HG03460 (cell line): Measurements from ENCODE around the gene DIDO1.

Source experiments
- ATAC-seq: cut with Tn5 transposase; IDR thresholded peaks from one replicate; pipeline ENCODE4 v1.9.1; 2021; ENCODE audit not compliant: unreplicated experiment

DIDO1 gene

GRCh38 chr20:62896526-62896925, 29.8 kb downstream of the DIDO1 start:
- no peak for ATAC-seq

GRCh38 chr20:62895539-62895938, 30.8 kb downstream of the DIDO1 start:
- ATAC-seq: no peak

DNA sequence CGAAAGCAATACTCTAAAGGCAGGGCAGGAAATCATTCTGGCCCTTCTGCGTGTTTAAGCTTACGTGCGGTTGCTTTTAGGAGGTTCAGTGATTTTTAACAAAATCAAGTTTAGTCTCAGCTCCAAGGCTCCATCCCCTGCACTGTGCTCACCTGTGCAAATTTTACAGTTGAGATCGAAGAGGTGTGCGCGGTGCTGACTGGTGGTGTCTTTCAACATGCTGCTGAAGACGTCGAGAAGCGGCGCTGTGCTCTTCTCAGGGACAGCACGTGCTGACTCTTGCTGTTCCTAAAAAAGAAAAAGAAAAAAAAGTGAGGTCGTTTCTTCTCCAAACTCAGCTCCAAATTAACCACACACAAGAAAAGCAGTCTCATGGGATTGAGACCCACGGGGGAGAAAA, 32.0 kb downstream of the DIDO1 start:
- ATAC-seq: no peak

- ATAC-seq: no peak
Observed at GRCh38 chr20:62893700-62894099, 32.6 kb downstream of the DIDO1 start.

DNA sequence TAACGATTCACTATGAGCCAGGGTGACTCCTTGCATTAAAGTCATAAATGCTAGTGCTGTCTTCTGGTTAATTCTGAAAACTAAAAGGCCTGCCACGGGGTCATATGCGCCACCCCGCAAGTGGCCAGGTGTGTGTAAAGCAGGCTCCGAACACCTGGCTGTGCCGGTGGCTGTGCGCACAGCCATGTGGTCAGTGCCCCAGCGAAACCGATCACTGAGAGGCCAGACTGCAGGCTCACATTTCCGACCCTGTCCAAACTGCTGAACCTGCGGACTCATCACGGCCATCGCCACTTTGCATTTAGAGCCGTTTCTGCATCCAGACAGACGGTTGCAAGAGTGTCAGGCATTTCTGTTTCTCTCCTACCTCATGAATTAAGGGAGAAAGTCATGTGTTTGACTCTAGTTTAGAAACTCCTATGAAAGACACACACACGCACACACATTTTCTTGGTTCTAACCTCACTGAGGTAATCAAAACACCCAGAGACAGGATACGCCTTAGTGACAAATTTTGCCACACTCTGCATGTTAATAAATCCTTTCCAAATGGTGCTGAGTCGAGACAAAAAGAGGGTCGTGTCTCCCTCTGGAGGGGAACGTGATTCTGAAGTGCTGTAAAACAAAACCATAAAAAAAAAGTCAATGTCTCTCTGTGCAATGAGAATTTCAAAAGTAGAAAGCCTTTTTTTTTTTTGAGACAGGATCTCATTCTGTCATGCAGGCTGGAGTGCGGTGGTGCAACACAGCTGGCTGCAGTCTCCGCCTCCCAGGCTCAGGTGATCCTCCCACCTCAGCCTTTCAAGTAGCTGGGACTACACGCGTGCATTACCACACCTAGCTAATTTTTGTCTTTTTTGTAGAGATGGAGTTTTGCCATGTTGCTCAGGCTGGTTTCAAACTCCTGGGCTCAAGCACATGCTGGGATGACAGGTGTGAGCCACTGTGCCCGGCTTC, 33.7 kb downstream of the DIDO1 start:
- ATAC-seq: no peak

GRCh38 chr20:62891111-62891510, 35.2 kb downstream of the DIDO1 start:
- no peak for ATAC-seq

DNA sequence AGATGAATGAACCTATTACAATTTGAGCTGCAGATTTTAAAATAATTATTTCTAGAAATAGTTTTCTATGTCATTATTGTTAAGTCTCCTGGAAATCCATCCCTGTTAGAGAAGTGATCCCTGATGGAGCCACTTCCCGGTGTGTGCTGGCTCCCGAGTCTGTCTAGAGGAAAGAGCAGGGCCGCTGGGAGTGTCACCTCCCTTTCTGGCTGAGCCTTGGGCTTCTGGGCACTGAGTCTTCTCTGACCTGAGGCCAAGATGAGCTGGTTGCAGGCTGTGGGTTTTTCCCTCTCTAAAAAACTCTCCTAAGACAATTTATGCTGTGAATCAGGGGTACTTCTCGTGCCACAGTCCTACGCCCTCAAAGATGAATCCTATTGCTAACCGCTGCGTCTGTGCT, 35.9 kb downstream of the DIDO1 start:
- no peak for ATAC-seq

GRCh38 chr20:62889871-62890270, 36.4 kb downstream of the DIDO1 start:
- ATAC-seq: no peak

- ATAC-seq: no peak
Observed at GRCh38 chr20:62889411-62889810, 36.9 kb downstream of the DIDO1 start.

DNA sequence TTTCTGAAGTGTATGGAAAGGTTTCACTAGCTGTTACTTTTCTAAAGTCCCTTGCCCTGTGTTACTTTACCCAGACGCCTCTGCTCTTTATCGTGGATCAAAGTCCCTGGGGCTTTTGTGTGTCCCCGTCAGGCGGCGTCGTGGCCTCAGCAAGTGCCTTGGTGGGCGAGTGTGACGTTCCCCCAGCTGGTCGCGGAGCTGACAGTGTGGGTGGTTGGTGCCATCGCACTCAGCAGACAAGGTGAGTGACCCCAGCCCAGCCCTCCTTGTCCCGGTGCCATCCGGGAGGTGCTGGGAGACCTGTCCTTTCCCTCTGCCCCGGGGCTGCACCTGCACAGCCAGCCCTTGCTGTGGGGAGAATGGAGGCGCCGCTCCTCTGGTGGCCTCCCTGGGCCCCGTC, 37.4 kb downstream of the DIDO1 start:
- ATAC-seq: no peak

GRCh38 chr20:62888406-62888805, 37.9 kb downstream of the DIDO1 start:
- no peak for ATAC-seq

DNA sequence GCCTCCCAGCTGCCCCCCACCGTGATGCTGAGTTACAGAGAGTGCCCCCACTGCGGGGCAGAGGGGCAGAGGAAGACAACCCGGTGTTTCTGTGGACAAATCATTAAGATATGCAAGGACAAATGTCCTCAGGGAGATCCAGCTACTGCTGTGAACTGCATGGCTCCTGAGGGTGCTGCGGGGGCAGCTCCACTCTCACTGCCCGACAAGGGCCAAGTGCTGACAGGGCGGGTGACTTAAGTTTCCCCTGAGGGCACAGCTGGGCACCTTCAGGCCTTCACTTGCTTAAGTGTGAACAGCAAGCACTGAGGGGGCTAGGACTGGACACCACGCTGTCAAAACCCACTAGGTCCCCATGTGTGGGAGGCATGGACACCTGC, 38.5 kb downstream of the DIDO1 start:
- ATAC-seq: no peak

DNA sequence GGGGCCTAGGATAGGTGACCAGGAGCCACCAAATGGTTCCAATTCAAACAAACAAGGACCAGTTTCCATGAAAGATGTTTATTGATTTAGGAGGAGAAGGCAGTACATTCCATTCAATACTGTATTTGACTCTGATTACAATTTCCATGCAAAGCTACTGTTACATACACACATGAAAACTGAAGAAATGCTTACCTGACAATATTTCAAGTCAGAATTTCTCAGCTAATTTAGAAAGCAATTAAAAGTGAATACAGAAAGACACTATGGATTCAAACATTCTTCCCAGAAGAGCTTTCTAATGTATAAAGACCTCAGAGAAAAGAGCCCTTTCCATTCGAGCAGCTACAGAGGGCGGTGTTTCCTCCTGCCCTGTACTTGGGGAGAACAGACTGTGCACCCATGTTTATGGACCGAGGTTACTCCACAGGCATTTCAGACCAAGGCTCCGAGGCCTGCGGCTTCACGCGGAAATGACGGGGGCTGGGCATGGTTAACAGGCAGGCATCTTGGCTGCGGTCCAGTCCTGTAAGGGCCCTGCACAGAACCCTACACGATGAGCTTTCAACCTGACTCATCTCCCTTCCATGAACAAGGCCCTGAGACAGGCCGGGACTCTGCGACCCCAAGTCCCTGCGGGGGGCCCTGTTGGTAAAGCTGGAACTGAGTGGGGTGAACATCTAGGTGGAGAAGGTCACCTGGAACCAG, 39.0 kb downstream of the DIDO1 start:
- ATAC-seq: no peak

GRCh38 chr20:62886709-62887058, 39.6 kb downstream of the DIDO1 start:
- ATAC-seq: no peak

- ATAC-seq: no peak
Observed at GRCh38 chr20:62885896-62886708, 40.2 kb downstream of the DIDO1 start.

GRCh38 chr20:62885046-62885895, 41.0 kb downstream of the DIDO1 start:
- no peak for ATAC-seq

GRCh38 chr20:62884556-62884955, 41.7 kb downstream of the DIDO1 start:
- no peak for ATAC-seq

GRCh38 chr20:62882426-62882825, 43.9 kb downstream of the DIDO1 start:
- ATAC-seq: no peak

DNA sequence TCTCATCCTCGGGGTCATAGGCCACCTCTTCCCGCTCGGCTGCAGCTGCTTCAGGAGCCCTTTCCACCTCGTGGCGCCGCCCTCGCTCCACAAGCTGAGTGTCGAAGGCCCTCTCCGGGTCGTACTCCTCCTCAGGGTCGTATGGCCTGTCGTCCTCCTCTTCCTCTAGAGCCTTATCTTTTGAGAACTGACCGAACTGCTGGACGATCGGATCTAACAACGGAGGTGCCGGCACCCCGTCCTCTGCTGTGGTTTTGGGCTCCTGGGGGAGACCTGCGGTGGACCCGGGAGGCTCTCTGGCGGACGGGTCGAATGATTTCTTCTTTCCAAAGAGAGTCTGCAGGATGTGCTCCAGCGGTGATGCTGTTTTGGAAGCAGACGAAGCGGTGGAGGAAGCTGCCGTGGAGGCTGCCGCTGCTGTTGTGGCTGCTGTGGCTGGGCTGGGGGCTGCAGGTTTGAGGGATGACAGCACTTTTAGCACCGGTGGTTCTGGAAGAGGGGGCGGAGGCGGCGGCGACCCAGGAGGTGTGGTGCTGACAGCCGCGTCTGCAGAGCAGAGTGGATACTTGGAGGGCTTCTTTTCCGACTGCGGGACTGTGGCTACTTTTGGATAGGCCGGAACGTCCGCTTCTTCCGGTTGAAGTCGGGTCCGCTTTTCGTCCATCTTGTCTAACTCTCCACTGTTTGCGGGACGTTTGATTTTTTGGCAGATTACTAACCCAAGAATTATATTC, 44.5 kb downstream of the DIDO1 start:
- ATAC-seq: no peak
